Activated CD8-positive, alpha-beta T cell treated with anti-CD3 and anti-CD28 coated beads, Interleukin-2, amount 10 ng/mL, durations not matched to agents 7 days and 5 days (primary cell): Measurements from ENCODE around the gene DOP1B. TPM values are rescaled to one million over a fixed set of nuclear protein-coding genes. Genes with fewer than 3 reads are reported as not detected.
"Not testable (repeated sequence)": the region's sequence is repeated elsewhere in the genome, so short reads cannot be mapped to it uniquely, and the experiment has no call there.

Source experiments
- ATAC-seq: fragments of 150-1000 bp; cut with Tn5 transposase; one replicate; pipeline ENCODE4 v1.10.0; 2021; ENCODE audit warnings: moderate library complexity
- CTCF ChIA-PET: fragments of 350-600 bp; sonication (Branson Sonifier 250); formaldehyde crosslinking; loops from one replicate; lab custom pipeline; 2021; ENCODE audit warnings: antibody characterized with exemption; lab: Charles Lee
- POLR2A ChIA-PET: fragments of 350-600 bp; sonication (Branson Sonifier 250); formaldehyde crosslinking; loops from one replicate; lab custom pipeline; 2021; ENCODE audit warnings: antibody characterized with exemption; lab: Charles Lee
- DNase-seq: peaks from one replicate; pipeline ENCODE4 v3.0.0-alpha.2; 2020
- H3K27ac Mint-ChIP-seq: one replicate; pipeline ENCODE4 v1.8.0; 2021; ENCODE audit warnings: mild to moderate bottlenecking, mixed read lengths
- H3K27me3 Mint-ChIP-seq: one replicate; pipeline ENCODE4 v1.8.0; 2021; ENCODE audit warnings: low read depth, mixed read lengths
- H3K36me3 Mint-ChIP-seq: one replicate; pipeline ENCODE4 v1.8.0; 2021; ENCODE audit warnings: low read depth, mixed read lengths
- H3K4me1 Mint-ChIP-seq: one replicate; pipeline ENCODE4 v1.8.0; 2021; ENCODE audit warnings: low read depth, mixed read lengths
- H3K4me3 Mint-ChIP-seq: one replicate; pipeline ENCODE4 v1.8.0; 2021; ENCODE audit warnings: mild to moderate bottlenecking, mixed read lengths
- H3K9me3 Mint-ChIP-seq: one replicate; pipeline ENCODE4 v1.8.0; 2022; ENCODE audit warnings: mixed read lengths; ENCODE audit not compliant: insufficient read depth
- total RNA-seq, 2 experiments: library from RNA; stranded (reverse); gene quantifications; one replicate each; pipeline ENCODE4 v1.2.3, GENCODE V29; 2021

Gene DOP1B
- total RNA-seq, 2 experiments from 2014 or later = 30.3 to 30.9 TPM

GRCh38 chr21:36126208-36126565 lies 30.4 kb upstream of the DOP1B start:
- ChIA-PET POLR2A (no interaction called here), CTCF (interaction anchor here (0.6 to 3.2 kb wide), 10 partner anchors 10 to 1325 kb away, joined by 3 to 23 read pairs (median 3); partner anchors contain the start of gene CBR3)
- ATAC-seq = no peak
- H3K9me3 Mint-ChIP-seq = no peaks in the 10 kb centered on the region
- H3K27me3 Mint-ChIP-seq = peaks cover 6% of the 10 kb centered on the region
- H3K4me1 Mint-ChIP-seq = peaks cover 35% of the 10 kb centered on the region
- peaks cover 8% of the 10 kb centered on the region for H3K36me3 Mint-ChIP-seq
- no peak for DNase-seq
- no peak overlapping the region for H3K27ac Mint-ChIP-seq
- H3K4me3 Mint-ChIP-seq = no peak overlapping the region

- H3K36me3 Mint-ChIP-seq = peaks cover 8% of the 10 kb centered on the region
- CTCF ChIA-PET = interaction anchor here (0.8 to 3.2 kb wide), 10 partner anchors 10 to 1083 kb away, joined by 3 to 23 read pairs (median 4); no protein-coding TSS in a partner anchor
- no peak for DNase-seq
- H3K27ac Mint-ChIP-seq = no peak overlapping the region
- peaks cover 35% of the 10 kb centered on the region for H3K4me1 Mint-ChIP-seq
- peaks cover 6% of the 10 kb centered on the region for H3K27me3 Mint-ChIP-seq
- no peak for ATAC-seq
- POLR2A ChIA-PET = interaction anchor here (1.1 kb wide), 1 partner anchor 9 kb away, joined by 8 read pairs; no protein-coding TSS in a partner anchor
- no peak overlapping the region for H3K4me3 Mint-ChIP-seq
- H3K9me3 Mint-ChIP-seq = no peaks in the 10 kb centered on the region
Measured at GRCh38 chr21:36126621-36127110, 30.0 kb upstream of the DOP1B start.

- no peak for DNase-seq
- H3K4me1 Mint-ChIP-seq = peaks cover 38% of the 10 kb centered on the region
- no peaks in the 10 kb centered on the region for H3K9me3 Mint-ChIP-seq
- H3K4me3 Mint-ChIP-seq = no peak overlapping the region
- no peak overlapping the region for H3K27ac Mint-ChIP-seq
- ChIA-PET CTCF (interaction anchor here (0.8 to 3.2 kb wide), 8 partner anchors 7 to 79 kb away, joined by 3 to 23 read pairs (median 4); no protein-coding TSS in a partner anchor), POLR2A (interaction anchor here (1.1 kb wide), 1 partner anchor 8 kb away, joined by 8 read pairs; no protein-coding TSS in a partner anchor)
- no peak for ATAC-seq
- H3K27me3 Mint-ChIP-seq = peaks cover 6% of the 10 kb centered on the region
- H3K36me3 Mint-ChIP-seq = peaks cover 12% of the 10 kb centered on the region
Measured at GRCh38 chr21:36127250-36127904, 29.2 kb upstream of the DOP1B start.

DNA sequence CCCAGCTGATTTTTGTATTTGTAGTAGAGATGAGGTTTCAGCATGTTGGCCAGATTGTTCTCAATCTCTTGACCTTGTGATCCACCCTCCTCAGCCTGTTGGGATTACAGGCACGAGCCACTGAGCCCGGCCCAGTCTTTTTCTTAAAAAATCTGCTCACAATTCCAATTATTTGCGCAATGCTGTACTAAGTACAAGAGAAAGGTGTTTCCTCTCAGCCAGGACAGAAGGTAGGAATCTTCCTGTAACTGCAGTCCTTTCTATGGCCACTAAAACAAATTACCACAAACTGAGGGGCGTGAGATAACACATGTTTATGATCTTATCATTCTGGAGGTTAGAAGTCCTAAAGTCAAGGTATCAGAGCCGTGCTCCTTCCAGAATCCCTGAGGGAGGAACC lies 28.6 kb upstream of the DOP1B start:
- Mint-ChIP-seq H3K4me3 (no peak overlapping the region), H3K9me3 (no peaks in the 10 kb centered on the region), H3K4me1 (peaks cover 42% of the 10 kb centered on the region), H3K36me3 (peaks cover 15% of the 10 kb centered on the region), H3K27ac (no peak overlapping the region), H3K27me3 (peaks cover 6% of the 10 kb centered on the region)
- POLR2A ChIA-PET = no interaction called here
- CTCF ChIA-PET = interaction anchor here (1.1 to 3.2 kb wide), 4 partner anchors 8 to 15 kb away, joined by 3 to 23 read pairs (median 6); no protein-coding TSS in a partner anchor
- no peak for ATAC-seq
- DNase-seq = no peak

DNA sequence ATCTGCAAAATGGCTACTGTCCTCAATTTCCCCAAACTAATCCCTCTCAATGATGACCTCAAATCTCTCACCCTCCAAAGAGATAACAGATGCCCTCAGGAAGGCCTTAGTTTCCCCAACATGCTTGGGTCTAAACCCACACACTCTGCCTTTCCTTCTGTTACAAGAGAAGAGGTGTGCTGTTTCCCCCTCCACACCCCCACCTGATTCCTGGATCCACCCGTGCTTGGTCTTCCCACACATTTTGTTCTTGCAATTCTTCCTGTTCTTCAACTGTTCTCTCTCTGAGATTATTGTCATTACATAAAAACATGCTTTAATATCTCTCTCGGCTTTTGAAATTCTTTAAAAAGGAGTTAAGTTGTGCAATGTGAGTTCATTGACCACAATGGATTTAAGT lies 27.4 kb upstream of the DOP1B start:
- Mint-ChIP-seq H3K36me3 (peaks cover 18% of the 10 kb centered on the region), H3K27ac (no peak overlapping the region), H3K27me3 (peaks cover 6% of the 10 kb centered on the region), H3K4me3 (peak overlapping the region; percentile 9), H3K4me1 (peaks cover 46% of the 10 kb centered on the region), H3K9me3 (no peaks in the 10 kb centered on the region)
- ChIA-PET POLR2A (interaction anchor here (1.0 kb wide), 1 partner anchor 15 kb away, joined by 4 read pairs; no protein-coding TSS in a partner anchor), CTCF (interaction anchor here (0.9 kb wide), 1 partner anchor 10 kb away, joined by 3 read pairs; no protein-coding TSS in a partner anchor)
- no peak for DNase-seq
- no peak for ATAC-seq

- CTCF ChIA-PET, DNase-seq: not testable (repeated sequence)
- peak overlapping the region; percentile 80 for H3K27ac Mint-ChIP-seq
Measured at GRCh38 chr21:36130414-36130762, 26.2 kb upstream of the DOP1B start.

GRCh38 chr21:36130839-36131238 lies 25.8 kb upstream of the DOP1B start:
- H3K9me3 Mint-ChIP-seq, H3K27me3 Mint-ChIP-seq, CTCF ChIA-PET, ATAC-seq, H3K27ac Mint-ChIP-seq, DNase-seq: not testable (repeated sequence)
- H3K36me3 Mint-ChIP-seq = peaks cover 21% of the 10 kb centered on the region
- H3K4me1 Mint-ChIP-seq = peaks cover 45% of the 10 kb centered on the region
- peak overlapping the region; percentile 84 for H3K4me3 Mint-ChIP-seq
- POLR2A ChIA-PET = interaction anchor here (0.5 kb wide), 1 partner anchor 217 kb away, joined by 3 read pairs; no protein-coding TSS in a partner anchor

More at GRCh38 chr21:36130414-36130762, 26.2 kb upstream of the DOP1B start:
- Mint-ChIP-seq H3K36me3 (peaks cover 20% of the 10 kb centered on the region), H3K4me3 (peak overlapping the region; percentile 84), H3K4me1 (peaks cover 49% of the 10 kb centered on the region)
- POLR2A ChIA-PET = interaction anchor here (0.5 kb wide), 1 partner anchor 217 kb away, joined by 3 read pairs; no protein-coding TSS in a partner anchor
- ATAC-seq, H3K27me3 Mint-ChIP-seq, H3K9me3 Mint-ChIP-seq: not testable (repeated sequence)

DNA sequence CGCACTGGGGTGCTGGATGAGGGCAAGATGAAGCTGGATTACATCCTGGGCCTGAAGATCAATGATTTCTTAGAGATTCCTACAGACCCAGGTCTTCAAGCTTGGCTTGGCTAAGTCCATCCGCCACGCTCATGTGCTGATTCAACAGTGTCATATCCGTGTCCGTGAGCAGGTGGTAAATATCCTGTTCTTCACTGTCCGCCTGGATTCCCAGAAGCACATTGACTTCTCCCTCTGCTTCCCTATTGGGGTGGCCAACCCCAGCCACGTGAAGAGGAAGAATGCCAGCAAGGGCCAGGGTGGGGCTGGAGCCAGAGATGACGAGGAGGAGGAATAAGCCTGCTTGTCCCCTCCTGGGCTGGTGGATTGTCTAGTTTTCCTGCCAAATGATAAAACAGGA lies 23.9 kb upstream of the DOP1B start:
- Mint-ChIP-seq H3K9me3 (no peaks in the 10 kb centered on the region), H3K36me3 (peaks cover 28% of the 10 kb centered on the region), H3K27me3 (peaks cover 6% of the 10 kb centered on the region), H3K4me1 (peaks cover 52% of the 10 kb centered on the region), H3K27ac (no peak overlapping the region), H3K4me3 (no peak overlapping the region)
- ATAC-seq (no peak), DNase-seq (no peak)
- CTCF ChIA-PET = interaction anchor here (1.2 to 1.6 kb wide), 2 partner anchors 9 to 19 kb away, joined by 5 to 8 read pairs; no protein-coding TSS in a partner anchor
- POLR2A ChIA-PET = interaction anchor here (0.9 kb wide), 1 partner anchor 167 kb away, joined by 3 read pairs; no protein-coding TSS in a partner anchor

- CTCF ChIA-PET = interaction anchor here (1.7 to 2.5 kb wide), 3 partner anchors 9 to 74 kb away, joined by 5 to 8 read pairs (median 7); no protein-coding TSS in a partner anchor
- Mint-ChIP-seq H3K36me3 (peaks cover 35% of the 10 kb centered on the region), H3K27me3 (no peaks in the 10 kb centered on the region), H3K9me3 (no peaks in the 10 kb centered on the region), H3K4me1 (peaks cover 42% of the 10 kb centered on the region), H3K4me3 (peak within 1 kb of the TSS; percentile 95), H3K27ac (peak within 1 kb of the TSS; percentile 94)
- ATAC-seq (peak; percentile 48), DNase-seq (peak; percentile 67)
- POLR2A ChIA-PET = interaction anchor here (0.9 to 1.9 kb wide), 9 partner anchors 8 to 186 kb away, joined by 3 to 11 read pairs (median 4); partner anchors contain the start of genes MORC3 and SETD4
Measured at GRCh38 chr21:36134803-36135390, 21.7 kb upstream of the DOP1B start, which contains the start of gene CBR3. Gene CBR3 (plus strand): TSS chr21:36135079. CDS start chr21:36135193, 114 bp downstream.

DNA sequence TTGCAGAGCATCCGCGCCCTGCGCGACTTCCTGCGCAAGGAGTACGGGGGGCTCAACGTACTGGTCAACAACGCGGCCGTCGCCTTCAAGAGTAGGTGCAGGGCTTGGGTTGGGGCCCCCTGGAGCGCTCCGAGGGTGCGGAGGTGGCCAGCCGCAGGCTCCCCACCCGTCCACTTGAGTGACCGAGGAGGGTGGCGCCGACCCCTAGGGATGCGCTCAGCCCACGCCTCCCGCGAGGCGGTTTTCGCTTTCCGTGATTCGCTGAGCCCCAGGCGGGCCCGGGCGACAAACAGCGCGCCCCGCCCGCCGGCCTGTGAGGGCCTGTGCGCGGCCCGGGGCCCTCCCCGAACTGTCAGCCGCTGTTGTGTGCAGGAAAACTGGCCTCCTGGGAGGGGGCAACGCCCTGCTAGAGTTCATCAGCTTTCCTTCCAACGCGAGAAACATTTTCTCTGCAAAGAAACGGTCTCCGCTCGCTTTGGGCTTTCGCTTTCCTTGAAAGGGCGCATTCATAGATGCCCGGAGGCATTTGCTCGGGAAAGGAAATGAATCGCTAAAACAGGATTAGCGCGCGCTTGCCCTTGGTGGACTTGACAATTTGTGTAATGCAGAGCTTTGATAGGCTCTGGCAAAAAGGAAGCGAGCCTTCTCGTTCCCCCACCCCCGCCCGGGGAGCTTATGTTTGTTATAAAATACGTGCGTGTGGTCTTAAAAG lies 21.1 kb upstream of the DOP1B start:
- no peaks in the 10 kb centered on the region for H3K9me3 Mint-ChIP-seq
- DNase-seq = peak; percentile 81
- peak overlapping the region; percentile 94 for H3K27ac Mint-ChIP-seq
- no peaks in the 10 kb centered on the region for H3K27me3 Mint-ChIP-seq
- ATAC-seq = peak; percentile 89
- ChIA-PET POLR2A (interaction anchor here (0.6 to 1.9 kb wide), 19 partner anchors 9 to 186 kb away, joined by 3 to 11 read pairs (median 4); partner anchors contain the start of genes MORC3 and SETD4), CTCF (interaction anchor here (0.6 to 2.5 kb wide), 13 partner anchors 8 to 946 kb away, joined by 3 to 11 read pairs (median 5); no protein-coding TSS in a partner anchor)
- H3K36me3 Mint-ChIP-seq = peaks cover 38% of the 10 kb centered on the region
- peaks cover 41% of the 10 kb centered on the region for H3K4me1 Mint-ChIP-seq
- H3K4me3 Mint-ChIP-seq = peak overlapping the region; percentile 95
